Measurements from ENCODE around the gene ARMC2. TPM values are rescaled to one million over a fixed set of nuclear protein-coding genes. Genes with fewer than 3 reads are reported as not detected.

Gene ARMC2
- total and polyA plus RNA-seq, 2 donors from 2014 or later = 1.9 to 12.7 TPM

Other genes with a start within 250 kb of the ARMC2 start
- 26.0 TPM for gene SESN1, start 246.4 kb downstream of the ARMC2 start, total RNA-seq
- gene SESN1, start 246.4 kb downstream of the ARMC2 start, polyA plus RNA-seq (ENCODE audit: insufficient read depth, low read depth, low replicate concordance) = 14.8 TPM
- gene CEP57L1, start 247.1 kb downstream of the ARMC2 start, total RNA-seq = 10.6 TPM
- gene CEP57L1, start 247.1 kb downstream of the ARMC2 start, polyA plus RNA-seq (ENCODE audit: insufficient read depth, low read depth, low replicate concordance) = 6.3 TPM

Measured in kidney (tissue), 2 donors.